Panc1 (cell line): ENCODE results near the gene ATP6V1F. TPM values are rescaled to one million over a fixed set of nuclear protein-coding genes. Genes with fewer than 3 reads are reported as not detected.

Source experiments
- ATAC-seq: fragments of 200-7000 bp; cut with Tn5 transposase; 2 replicates; pipeline ENCODE4 v1.9.1; 2020; ENCODE audit warnings: mild to moderate bottlenecking, moderate library complexity
- BruUV-seq: library from RNA; stranded (reverse); fragments of 400-500 nt; replicated peaks from 2 replicates; lab custom pipeline; 2021; lab: Mats Ljungman, UMichigan
- CTCF ChIA-PET: fragments of 300-600 bp; sonication (Branson Sonifier 250); formaldehyde crosslinking; loops from one replicate; lab custom pipeline; 2022; ENCODE audit warnings: antibody characterized with exemption; lab: Charles Lee
- POLR2A ChIA-PET: fragments of 300-600 bp; sonication (Branson Sonifier 250); formaldehyde crosslinking; loops from one replicate; lab custom pipeline; 2022; ENCODE audit warnings: antibody characterized with exemption; lab: Charles Lee
- DNase-seq: peaks from one replicate; pipeline ENCODE4 v3.0.0-alpha.2; 2010; ENCODE audit warnings: low read depth, low spot score
- H3K27ac ChIP-seq: 2 replicates; pipeline ENCODE4 v1.5.1; 2011; ENCODE audit warnings: mild to moderate bottlenecking, low read length, inconsistent platforms
- H3K27me3 ChIP-seq: fragments of 200-500 bp; sonication (Bioruptor generic); 2 replicates; pipeline ENCODE4 v1.6.0; 2014; ENCODE audit warnings: low read length, inconsistent platforms; ENCODE audit not compliant: control insufficient read depth, insufficient read depth
- H3K36me3 ChIP-seq: fragments of 200-500 bp; sonication (Bioruptor generic); 2 replicates; pipeline ENCODE4 v1.5.1; 2014; ENCODE audit warnings: inconsistent platforms, mild to moderate bottlenecking, low read length, moderate library complexity; ENCODE audit not compliant: control insufficient read depth, insufficient read depth
- H3K4me1 ChIP-seq: 2 replicates; pipeline ENCODE4 v1.5.1; 2011; ENCODE audit warnings: inconsistent platforms, mild to moderate bottlenecking, low read length, moderate library complexity; ENCODE audit not compliant: control insufficient read depth, insufficient read depth
- H3K4me3 ChIP-seq, 2 experiments: 2 replicates each; pipeline ENCODE4 v1.5.1; 2011 to 2012; ENCODE audit warnings: low read depth in 2 of 2, low read length in 2 of 2, mild to moderate bottlenecking in 2 of 2, inconsistent platforms in 1 of 2, moderate library complexity in 1 of 2
- H3K9me3 ChIP-seq: fragments of 200-500 bp; sonication (Bioruptor generic); 2 replicates; pipeline ENCODE4 v1.5.1; 2014; ENCODE audit warnings: low read depth, mild to moderate bottlenecking, inconsistent platforms, low read length, moderate library complexity; ENCODE audit not compliant: control insufficient read depth, insufficient read depth
- POLR2AphosphoS5 ChIP-seq: IDR thresholded peaks from 2 replicates; pipeline ENCODE4 v1.6.1; 2012; ENCODE audit warnings: mild to moderate bottlenecking, low read depth, low read length, moderate library complexity
- SIN3A ChIP-seq: IDR thresholded peaks from 2 replicates; pipeline ENCODE4 v1.6.1; 2012; ENCODE audit warnings: low read depth, mild to moderate bottlenecking, low read length, moderate library complexity, borderline replicate concordance; ENCODE audit not compliant: insufficient read depth
- TCF7L2 ChIP-seq: IDR thresholded peaks from 2 replicates; pipeline ENCODE4 v1.6.1; 2011; ENCODE audit warnings: mild to moderate bottlenecking, low read depth, low read length, inconsistent platforms
- in situ Hi-C: cut with HindIII; loops from 2 replicates; pipeline ENCODE4 v1.10.0; 2016; ENCODE audit warnings: low sequenced_read_pairs, low pct_unique_long_range_greater_than_20kb
- intact Hi-C: fragments of 100-400 bp; cut with micrococcal nuclease; formaldehyde crosslinking; loops from one replicate; pipeline ENCODE4 v1.10.0; 2022; ENCODE audit not compliant: unreplicated experiment
- total RNA-seq: library from RNA; stranded (reverse); gene quantifications from one replicate; pipeline ENCODE4 v1.2.1, GENCODE V29; 2021; ENCODE audit not compliant: unreplicated experiment
- TF ChIP-seq, protein P1 (sequence below): fragments of 450-650 bp; IDR thresholded peaks from 2 replicates; pipeline ENCODE4 v1.5.1; 2017; ENCODE audit warnings: mild to moderate bottlenecking
- TF ChIP-seq, protein P2 (sequence below), 2 experiments: IDR thresholded peaks; 2 replicates each; pipeline ENCODE4 v1.6.1; 2011 to 2012; ENCODE audit warnings: low read depth in 2 of 2, control low read depth in 1 of 2, low read length in 1 of 2, mild to moderate bottlenecking in 1 of 2, moderate library complexity in 1 of 2; ENCODE audit not compliant: insufficient read depth in 1 of 2

ATP6V1F gene
- total RNA-seq, 1 experiment from 2014 or later: 151 TPM

DNA sequence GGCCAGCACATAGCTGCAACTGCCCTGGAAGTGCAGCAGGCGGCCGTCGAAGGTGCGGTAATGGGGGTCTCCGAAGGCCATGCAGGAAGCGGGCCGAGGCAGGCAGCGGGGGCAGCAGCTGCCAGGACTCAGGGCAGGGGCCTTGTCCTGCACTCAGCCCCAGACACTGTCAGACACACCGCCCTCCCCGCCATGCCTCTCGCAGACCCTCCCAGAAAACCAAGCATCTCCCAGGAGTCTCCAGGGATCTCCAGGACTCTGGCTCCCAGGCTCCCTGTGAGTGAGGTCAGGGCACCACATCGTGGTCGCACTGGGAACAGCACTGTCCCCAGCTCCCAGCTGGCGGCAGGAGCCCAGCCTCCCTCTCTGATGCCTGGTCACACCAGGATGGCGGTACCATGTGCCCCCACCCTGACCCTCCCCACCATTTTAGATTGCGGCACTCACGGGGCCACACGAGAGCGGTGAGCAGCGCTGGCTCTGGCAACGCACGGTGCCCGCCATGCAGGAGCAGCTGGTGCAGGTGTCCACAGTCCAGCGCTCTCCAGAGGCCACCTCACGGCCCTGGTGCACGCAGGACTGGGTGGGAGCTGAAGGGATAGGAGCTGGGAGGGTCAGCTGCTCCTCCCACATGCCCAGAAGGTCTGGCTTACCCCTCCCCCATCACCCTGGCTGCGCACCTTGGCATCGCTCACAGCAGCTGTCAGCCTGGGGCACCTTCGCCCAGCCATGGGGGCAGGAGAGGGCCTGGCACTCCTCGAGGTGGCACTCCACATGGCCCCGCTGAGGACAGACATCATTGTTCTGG lies 17.5 kb downstream of the ATP6V1F start:
- ChIA-PET POLR2A (interaction anchor here (0.5 kb wide), 1 partner anchor 60 kb away, joined by 3 read pairs; no protein-coding TSS in a partner anchor), CTCF (interaction anchor here (0.8 to 1.4 kb wide), 4 partner anchors 18 to 271 kb away, joined by 3 to 9 read pairs (median 4); partner anchors contain the start of gene ATP6V1F)
- in situ Hi-C loops: no loop called here
- TF ChIP-seq, protein P1, sequence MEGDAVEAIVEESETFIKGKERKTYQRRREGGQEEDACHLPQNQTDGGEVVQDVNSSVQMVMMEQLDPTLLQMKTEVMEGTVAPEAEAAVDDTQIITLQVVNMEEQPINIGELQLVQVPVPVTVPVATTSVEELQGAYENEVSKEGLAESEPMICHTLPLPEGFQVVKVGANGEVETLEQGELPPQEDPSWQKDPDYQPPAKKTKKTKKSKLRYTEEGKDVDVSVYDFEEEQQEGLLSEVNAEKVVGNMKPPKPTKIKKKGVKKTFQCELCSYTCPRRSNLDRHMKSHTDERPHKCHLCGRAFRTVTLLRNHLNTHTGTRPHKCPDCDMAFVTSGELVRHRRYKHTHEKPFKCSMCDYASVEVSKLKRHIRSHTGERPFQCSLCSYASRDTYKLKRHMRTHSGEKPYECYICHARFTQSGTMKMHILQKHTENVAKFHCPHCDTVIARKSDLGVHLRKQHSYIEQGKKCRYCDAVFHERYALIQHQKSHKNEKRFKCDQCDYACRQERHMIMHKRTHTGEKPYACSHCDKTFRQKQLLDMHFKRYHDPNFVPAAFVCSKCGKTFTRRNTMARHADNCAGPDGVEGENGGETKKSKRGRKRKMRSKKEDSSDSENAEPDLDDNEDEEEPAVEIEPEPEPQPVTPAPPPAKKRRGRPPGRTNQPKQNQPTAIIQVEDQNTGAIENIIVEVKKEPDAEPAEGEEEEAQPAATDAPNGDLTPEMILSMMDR: peak; percentile 95
- TF ChIP-seq SIN3A: no peak
- BruUV-seq: no TSS peak
- intact Hi-C loops: loop anchor here (5.0 to 10.0 kb wide), 3 partner anchors 88 to 273 kb away; partner anchors contain the start of gene CCDC136
- ATAC-seq: peak; percentile 90
- no peak for DNase-seq
- Histone ChIP-seq H3K9me3 (no peaks in the 10 kb centered on the region), H3K27ac (no peak overlapping the region), H3K27me3 (no peaks in the 10 kb centered on the region), H3K4me3 (no peak overlapping the region), H3K4me1 (no peaks in the 10 kb centered on the region), H3K36me3 (no peaks in the 10 kb centered on the region)

DNA sequence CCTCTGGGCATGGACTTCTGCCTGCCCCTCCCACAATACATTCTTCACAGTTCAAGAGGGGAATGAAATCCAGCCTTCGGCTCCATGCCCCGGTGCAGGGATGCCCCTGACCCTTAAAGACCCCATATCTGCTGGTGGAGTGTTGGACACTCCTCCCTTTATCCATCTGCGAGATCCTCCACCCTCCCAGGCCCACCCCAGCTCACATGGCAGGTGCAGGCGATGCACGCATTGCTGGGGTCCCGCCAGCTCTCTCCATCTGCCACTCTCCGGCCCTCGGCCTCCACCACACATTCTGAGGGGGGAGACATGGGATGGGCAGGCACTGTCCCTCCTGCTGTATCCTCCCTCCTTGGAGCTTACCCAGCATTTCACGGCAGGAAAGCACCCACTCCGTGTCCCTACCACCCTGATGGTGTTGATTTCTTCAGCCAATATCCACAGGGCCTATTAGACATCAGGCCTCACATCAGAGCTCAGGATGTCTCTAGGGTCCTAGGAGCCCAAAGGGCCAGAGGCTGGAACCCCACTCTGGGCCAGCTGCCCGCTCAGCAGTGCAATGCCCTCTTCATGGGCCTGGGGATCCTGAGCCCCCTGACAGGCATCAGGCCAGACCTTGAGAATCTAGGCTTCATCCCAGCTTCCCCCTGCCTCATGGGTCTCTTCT lies 18.3 kb downstream of the ATP6V1F start:
- Histone ChIP-seq H3K27me3 (no peaks in the 10 kb centered on the region), H3K36me3 (no peaks in the 10 kb centered on the region), H3K9me3 (no peaks in the 10 kb centered on the region), H3K4me1 (no peaks in the 10 kb centered on the region), H3K27ac (no peak overlapping the region), H3K4me3 (no peak overlapping the region)
- ChIA-PET POLR2A (no interaction called here), CTCF (interaction anchor here (0.8 to 1.4 kb wide), 3 partner anchors 19 to 272 kb away, joined by 3 to 9 read pairs (median 4); partner anchors contain the start of gene ATP6V1F)
- DNase-seq: no peak
- BruUV-seq: no TSS peak
- intact Hi-C loops (loop anchor here (5.0 to 10.0 kb wide), 3 partner anchors 89 to 274 kb away; partner anchors contain the start of gene CCDC136), in situ Hi-C loops (no loop called here)
- no peak for ATAC-seq
- TF ChIP-seq TCF7L2 (no peak), SIN3A (no peak), POLR2AphosphoS5 (no peak)
- TF ChIP-seq, protein P2, sequence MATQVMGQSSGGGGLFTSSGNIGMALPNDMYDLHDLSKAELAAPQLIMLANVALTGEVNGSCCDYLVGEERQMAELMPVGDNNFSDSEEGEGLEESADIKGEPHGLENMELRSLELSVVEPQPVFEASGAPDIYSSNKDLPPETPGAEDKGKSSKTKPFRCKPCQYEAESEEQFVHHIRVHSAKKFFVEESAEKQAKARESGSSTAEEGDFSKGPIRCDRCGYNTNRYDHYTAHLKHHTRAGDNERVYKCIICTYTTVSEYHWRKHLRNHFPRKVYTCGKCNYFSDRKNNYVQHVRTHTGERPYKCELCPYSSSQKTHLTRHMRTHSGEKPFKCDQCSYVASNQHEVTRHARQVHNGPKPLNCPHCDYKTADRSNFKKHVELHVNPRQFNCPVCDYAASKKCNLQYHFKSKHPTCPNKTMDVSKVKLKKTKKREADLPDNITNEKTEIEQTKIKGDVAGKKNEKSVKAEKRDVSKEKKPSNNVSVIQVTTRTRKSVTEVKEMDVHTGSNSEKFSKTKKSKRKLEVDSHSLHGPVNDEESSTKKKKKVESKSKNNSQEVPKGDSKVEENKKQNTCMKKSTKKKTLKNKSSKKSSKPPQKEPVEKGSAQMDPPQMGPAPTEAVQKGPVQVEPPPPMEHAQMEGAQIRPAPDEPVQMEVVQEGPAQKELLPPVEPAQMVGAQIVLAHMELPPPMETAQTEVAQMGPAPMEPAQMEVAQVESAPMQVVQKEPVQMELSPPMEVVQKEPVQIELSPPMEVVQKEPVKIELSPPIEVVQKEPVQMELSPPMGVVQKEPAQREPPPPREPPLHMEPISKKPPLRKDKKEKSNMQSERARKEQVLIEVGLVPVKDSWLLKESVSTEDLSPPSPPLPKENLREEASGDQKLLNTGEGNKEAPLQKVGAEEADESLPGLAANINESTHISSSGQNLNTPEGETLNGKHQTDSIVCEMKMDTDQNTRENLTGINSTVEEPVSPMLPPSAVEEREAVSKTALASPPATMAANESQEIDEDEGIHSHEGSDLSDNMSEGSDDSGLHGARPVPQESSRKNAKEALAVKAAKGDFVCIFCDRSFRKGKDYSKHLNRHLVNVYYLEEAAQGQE (IDR thresholded peaks at IDR 0.05; ENCODE audit: insufficient read depth in 1 of 2, low read depth in 2 of 2, low read length in 1 of 2): no peak
- TF ChIP-seq, protein P1: no peak
